HepG2 (cell line): ENCODE data around the gene ARID1A. TPM values are rescaled to one million over a fixed set of nuclear protein-coding genes. Genes with fewer than 3 reads are reported as not detected.

Source experiments
- BCL6 ChIP-seq: IDR thresholded peaks from 2 replicates; pipeline ENCODE4 v1.6.1; 2016; ENCODE audit warnings: missing genetic modification reagents, missing compliant biosample characterization
- FIP1L1 ChIP-seq: fragments of 200-400 bp; formaldehyde crosslinking; IDR thresholded peaks from 2 replicates; pipeline ENCODE4 v1.6.1; 2018; ENCODE audit warnings: low read depth, mild to moderate bottlenecking, low read length, moderate library complexity, borderline replicate concordance; ENCODE audit not compliant: insufficient read depth
- FOXA1 ChIP-seq, 2 experiments: fragments of 450-650 bp in 1 of 2; sonication (generic) in 1 of 2; formaldehyde crosslinking in 1 of 2; IDR thresholded peaks; 2 replicates each; pipeline versions ENCODE4 v1.4.0 to v1.6.1; 2016 to 2020; ENCODE audit warnings: missing genetic modification reagents in 1 of 2
- FOXM1 ChIP-seq: sonication (generic); formaldehyde crosslinking; IDR thresholded peaks from 2 replicates; pipeline ENCODE4 v1.5.0; 2020; ENCODE audit warnings: missing genetic modification reagents
- NFYC ChIP-seq: IDR thresholded peaks from 2 replicates; pipeline ENCODE4 v1.6.1; 2016; ENCODE audit warnings: missing genetic modification reagents, missing compliant biosample characterization
- PITX1 ChIP-seq: sonication (generic); formaldehyde crosslinking; IDR thresholded peaks from 2 replicates; pipeline ENCODE4 v1.5.1; 2020; ENCODE audit warnings: mild to moderate bottlenecking, missing genetic modification reagents
- REPIN1 ChIP-seq: sonication (generic); formaldehyde crosslinking; IDR thresholded peaks from 2 replicates; pipeline ENCODE4 v1.8.0; 2022; ENCODE audit warnings: missing genetic modification reagents, low read depth, mild to moderate bottlenecking, borderline replicate concordance
- SMAD3 ChIP-seq: sonication (generic); formaldehyde crosslinking; IDR thresholded peaks from 2 replicates; pipeline ENCODE4 v1.4.0; 2020; ENCODE audit warnings: missing genetic modification reagents
- SOX13 ChIP-seq, 3 experiments: fragments of 450-650 bp in 1 of 3; sonication (generic) in 1 of 3; formaldehyde crosslinking in 1 of 3; IDR thresholded peaks in 2 of 3; conservative IDR thresholded peaks in 1 of 3; 2 replicates each; pipeline versions ENCODE4 v1.5.0 to v1.6.1; 2016 to 2020; ENCODE audit warnings: antibody characterized with exemption in 1 of 3, mild to moderate bottlenecking in 1 of 3, missing compliant biosample characterization in 1 of 3, missing genetic modification reagents in 1 of 3, moderate library complexity in 1 of 3
- SPEN ChIP-seq: sonication (generic); formaldehyde crosslinking; IDR thresholded peaks from 2 replicates; pipeline ENCODE4 v1.5.1; 2020; ENCODE audit warnings: low read depth, mild to moderate bottlenecking, missing genetic modification reagents
- SSRP1 ChIP-seq: IDR thresholded peaks from 2 replicates; pipeline ENCODE4 v1.6.1; 2016; ENCODE audit warnings: control low read depth
- ZNF430 ChIP-seq: sonication (generic); formaldehyde crosslinking; IDR thresholded peaks from 2 replicates; pipeline ENCODE4 v1.9.0; 2021; ENCODE audit warnings: mild to moderate bottlenecking, missing genetic modification reagents
- ZNF761 ChIP-seq: sonication (generic); formaldehyde crosslinking; conservative IDR thresholded peaks from 2 replicates; pipeline ENCODE4 v1.4.0; 2020; ENCODE audit warnings: mild to moderate bottlenecking, missing genetic modification reagents
- ZNF770 ChIP-seq: sonication (generic); formaldehyde crosslinking; IDR thresholded peaks from 2 replicates; pipeline ENCODE4 v1.5.0; 2020; ENCODE audit warnings: mild to moderate bottlenecking, missing genetic modification reagents
- ZNF775 ChIP-seq: sonication (generic); formaldehyde crosslinking; IDR thresholded peaks from 2 replicates; pipeline ENCODE4 v1.4.0; 2020; ENCODE audit warnings: missing genetic modification reagents, mild to moderate bottlenecking, moderate library complexity, borderline replicate concordance
- ZNF776 ChIP-seq: sonication (generic); formaldehyde crosslinking; IDR thresholded peaks from 2 replicates; pipeline ENCODE4 v1.4.0; 2020; ENCODE audit warnings: mild to moderate bottlenecking, missing genetic modification reagents
- ZNF816 ChIP-seq: sonication (generic); formaldehyde crosslinking; IDR thresholded peaks from 2 replicates; pipeline ENCODE4 v1.8.0; 2022; ENCODE audit warnings: missing genetic modification reagents, mild to moderate bottlenecking, borderline replicate concordance
- polyA plus RNA-seq, 8 experiments: library from polyadenylated mRNA; depleted of rRNA in 3 of 8; stranded (reverse) in 7 of 8; unstranded in 1 of 8; fragments of >200 nt; fragmentation: Illumina TruSeq in 4 of 8; extraction: Trizol in 4 of 8; gene quantifications; 2 replicates each; pipeline versions ENCODE4 v1.2.1 to v1.2.3, GENCODE V29; 2011 to 2016; ENCODE audit warnings: low read depth in 4 of 8, missing spikeins in 1 of 8, mixed read lengths in 1 of 8; ENCODE audit not compliant: insufficient read depth in 1 of 8
- total RNA-seq, 5 experiments: library from RNA; depleted of rRNA; stranded (reverse); fragments of >200 nt; fragmentation: Illumina TruSeq; extraction: Trizol; gene quantifications; 2 replicates each; pipeline ENCODE4 v1.2.3, GENCODE V29; 2016; ENCODE audit warnings: low read depth in 1 of 5
- TF ChIP-seq, protein P1 (sequence below): sonication (generic); formaldehyde crosslinking; IDR thresholded peaks from 2 replicates; pipeline ENCODE4 v1.5.1; 2020; ENCODE audit warnings: mild to moderate bottlenecking, missing genetic modification reagents
- TF ChIP-seq, protein P2 (sequence below): sonication (generic); formaldehyde crosslinking; conservative IDR thresholded peaks from 2 replicates; pipeline ENCODE4 v1.4.0; 2020; ENCODE audit warnings: mild to moderate bottlenecking, missing genetic modification reagents, moderate library complexity

ARID1A gene
- total and polyA plus RNA-seq, 2 of the 13 experiments (the other 11 are each of a cell fraction or from before 2014, with no cell fraction given): 11.9 to 15.9 TPM

- peak; percentile 47; the same call in 1 of the 2 replicates for TF ChIP-seq BCL6 (CRISPR knock-in tag)
- TF ChIP-seq, protein P1, sequence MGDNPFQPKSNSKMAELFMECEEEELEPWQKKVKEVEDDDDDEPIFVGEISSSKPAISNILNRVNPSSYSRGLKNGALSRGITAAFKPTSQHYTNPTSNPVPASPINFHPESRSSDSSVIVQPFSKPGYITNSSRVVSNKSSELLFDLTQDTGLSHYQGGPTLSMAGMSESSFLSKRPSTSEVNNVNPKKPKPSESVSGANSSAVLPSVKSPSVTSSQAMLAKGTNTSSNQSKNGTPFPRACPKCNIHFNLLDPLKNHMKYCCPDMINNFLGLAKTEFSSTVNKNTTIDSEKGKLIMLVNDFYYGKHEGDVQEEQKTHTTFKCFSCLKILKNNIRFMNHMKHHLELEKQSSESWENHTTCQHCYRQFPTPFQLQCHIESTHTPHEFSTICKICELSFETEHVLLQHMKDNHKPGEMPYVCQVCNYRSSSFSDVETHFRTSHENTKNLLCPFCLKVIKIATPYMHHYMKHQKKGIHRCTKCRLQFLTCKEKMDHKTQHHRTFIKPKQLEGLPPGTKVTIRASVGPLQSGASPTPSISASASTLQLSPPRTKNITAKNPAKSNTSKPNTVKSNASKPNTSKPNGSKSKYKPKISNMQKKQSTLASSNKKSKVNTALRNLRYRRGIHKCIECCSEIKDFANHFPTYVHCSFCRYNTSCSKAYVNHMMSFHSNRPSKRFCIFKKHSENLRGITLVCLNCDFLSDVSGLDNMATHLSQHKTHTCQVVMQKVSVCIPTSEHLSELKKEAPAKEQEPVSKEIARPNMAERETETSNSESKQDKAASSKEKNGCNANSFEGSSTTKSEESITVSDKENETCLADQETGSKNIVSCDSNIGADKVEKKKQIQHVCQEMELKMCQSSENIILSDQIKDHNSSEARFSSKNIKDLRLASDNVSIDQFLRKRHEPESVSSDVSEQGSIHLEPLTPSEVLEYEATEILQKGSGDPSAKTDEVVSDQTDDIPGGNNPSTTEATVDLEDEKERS (CRISPR knock-in tag): 0 out of 2 replicates have a peak, but pooled peaks have one; percentile 23
- TF ChIP-seq REPIN1: peak; percentile 84
- TF ChIP-seq, protein P2, sequence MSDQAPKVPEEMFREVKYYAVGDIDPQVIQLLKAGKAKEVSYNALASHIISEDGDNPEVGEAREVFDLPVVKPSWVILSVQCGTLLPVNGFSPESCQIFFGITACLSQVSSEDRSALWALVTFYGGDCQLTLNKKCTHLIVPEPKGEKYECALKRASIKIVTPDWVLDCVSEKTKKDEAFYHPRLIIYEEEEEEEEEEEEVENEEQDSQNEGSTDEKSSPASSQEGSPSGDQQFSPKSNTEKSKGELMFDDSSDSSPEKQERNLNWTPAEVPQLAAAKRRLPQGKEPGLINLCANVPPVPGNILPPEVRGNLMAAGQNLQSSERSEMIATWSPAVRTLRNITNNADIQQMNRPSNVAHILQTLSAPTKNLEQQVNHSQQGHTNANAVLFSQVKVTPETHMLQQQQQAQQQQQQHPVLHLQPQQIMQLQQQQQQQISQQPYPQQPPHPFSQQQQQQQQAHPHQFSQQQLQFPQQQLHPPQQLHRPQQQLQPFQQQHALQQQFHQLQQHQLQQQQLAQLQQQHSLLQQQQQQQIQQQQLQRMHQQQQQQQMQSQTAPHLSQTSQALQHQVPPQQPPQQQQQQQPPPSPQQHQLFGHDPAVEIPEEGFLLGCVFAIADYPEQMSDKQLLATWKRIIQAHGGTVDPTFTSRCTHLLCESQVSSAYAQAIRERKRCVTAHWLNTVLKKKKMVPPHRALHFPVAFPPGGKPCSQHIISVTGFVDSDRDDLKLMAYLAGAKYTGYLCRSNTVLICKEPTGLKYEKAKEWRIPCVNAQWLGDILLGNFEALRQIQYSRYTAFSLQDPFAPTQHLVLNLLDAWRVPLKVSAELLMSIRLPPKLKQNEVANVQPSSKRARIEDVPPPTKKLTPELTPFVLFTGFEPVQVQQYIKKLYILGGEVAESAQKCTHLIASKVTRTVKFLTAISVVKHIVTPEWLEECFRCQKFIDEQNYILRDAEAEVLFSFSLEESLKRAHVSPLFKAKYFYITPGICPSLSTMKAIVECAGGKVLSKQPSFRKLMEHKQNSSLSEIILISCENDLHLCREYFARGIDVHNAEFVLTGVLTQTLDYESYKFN (CRISPR knock-in tag): peak; percentile 84
- TF ChIP-seq FIP1L1: peak; percentile 75; the same call in 1 of the 2 replicates
- TF ChIP-seq ZNF775 (CRISPR knock-in tag): no peak
- peak; percentile 86 for TF ChIP-seq PITX1 (CRISPR knock-in tag)
- no peak for TF ChIP-seq FOXA1 (IDR thresholded peaks at IDR 0.05)
- TF ChIP-seq FOXA1 (CRISPR knock-in tag; IDR thresholded peaks at IDR 0.05): peak; percentile 68
- TF ChIP-seq ZNF430 (CRISPR knock-in tag): peak; percentile 72; the same call in 1 of the 2 replicates
- TF ChIP-seq NFYC (CRISPR knock-in tag): peak; percentile 52
- 0 out of 2 replicates have a peak, but pooled peaks have one; percentile 29 for TF ChIP-seq ZNF816
- no peak for TF ChIP-seq ZNF761 (CRISPR knock-in tag)
- peak; percentile 57; the same call in 1 of the 2 replicates for TF ChIP-seq SSRP1 (CRISPR knock-in tag)
- peak; percentile 51 for TF ChIP-seq SPEN
- TF ChIP-seq ZNF770 (CRISPR knock-in tag): 0 out of 2 replicates have a peak, but pooled peaks have one; percentile 24
- 0 out of 2 replicates have a peak, but pooled peaks have one; percentile 7 for TF ChIP-seq SOX13 (IDR thresholded peaks at IDR 0.05)
- TF ChIP-seq SOX13 (CRISPR knock-in tag; conservative IDR thresholded peaks at IDR 0.05 in 1 of 2, IDR thresholded peaks at IDR 0.05 in 1 of 2): peak in 1 of 2 experiments; percentile 66; a peak in 2 of 4 replicates
- TF ChIP-seq SMAD3: 0 out of 2 replicates have a peak, but pooled peaks have one; percentile 60
- no peak for TF ChIP-seq FOXM1
- TF ChIP-seq ZNF776 (CRISPR knock-in tag): no peak
Measured at GRCh38 chr1:26692793-26693490, 2.9 kb upstream of the ARID1A start (continued).
